BJ (cell line): ENCODE data around the gene NPR2. TPM values are rescaled to one million over a fixed set of nuclear protein-coding genes. Genes with fewer than 3 reads are reported as not detected.

Source experiments
- CTCF ChIA-PET: fragments of 350-600 bp; formaldehyde crosslinking; extraction: SDS; loops from one replicate; lab custom pipeline; 2021; ENCODE audit warnings: antibody characterized with exemption, inconsistent platforms; lab: Yijun Ruan, JAX
- POLR2A ChIA-PET: fragments of 300-600 bp; sonication (Branson Sonifier 250); formaldehyde crosslinking; extraction: SDS; loops from one replicate; lab custom pipeline; 2021; ENCODE audit warnings: antibody characterized with exemption; lab: Charles Lee
- DNase-seq: peaks from one replicate; pipeline ENCODE4 v3.0.0-alpha.2; 2011; ENCODE audit warnings: low read depth
- H3K27me3 ChIP-seq: 2 replicates; pipeline ENCODE4 v1.6.0; 2011; ENCODE audit warnings: low read length; ENCODE audit not compliant: control insufficient read depth, insufficient read depth
- H3K36me3 ChIP-seq: 2 replicates; pipeline ENCODE4 v1.5.1; 2011; ENCODE audit warnings: low read length; ENCODE audit not compliant: control insufficient read depth, insufficient read depth
- H3K4me3 ChIP-seq: 2 replicates; pipeline ENCODE4 v1.5.1; 2011; ENCODE audit warnings: low read depth, mild to moderate bottlenecking, control low read depth, low read length
- polyA plus RNA-seq: library from polyadenylated mRNA; depleted of rRNA; stranded (reverse); fragments of >200 nt; gene quantifications from 2 replicates; pipeline ENCODE4 v1.2.3, GENCODE V29; 2011
- TF ChIP-seq, protein P1 (sequence below): IDR thresholded peaks from 2 replicates; pipeline ENCODE4 v1.5.1; 2011; ENCODE audit warnings: low read depth, mild to moderate bottlenecking, control low read depth, inconsistent platforms, low read length, moderate library complexity; ENCODE audit not compliant: insufficient read depth

NPR2 gene
- polyA plus RNA-seq, 1 experiment = 33.4 TPM

DNA sequence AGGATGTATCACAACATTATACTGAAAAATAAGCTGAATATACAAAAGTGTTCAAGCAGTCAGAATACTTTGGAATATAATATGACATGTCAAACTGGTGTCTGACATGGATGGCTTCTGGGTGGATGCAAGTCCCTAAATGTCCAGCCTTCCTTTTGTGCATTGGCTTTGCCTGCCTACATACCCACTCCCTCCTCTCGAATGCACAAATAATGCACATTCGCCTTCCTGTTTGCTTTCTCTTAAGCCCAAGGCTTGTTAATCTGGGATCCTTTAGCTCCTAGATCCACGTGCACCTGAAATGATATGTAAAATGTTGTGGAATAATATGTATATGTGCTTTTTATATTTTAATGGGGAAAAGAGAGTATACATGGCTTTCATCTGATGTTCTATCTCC, 12.9 kb upstream of the NPR2 start:
- peaks cover 11% of the 10 kb centered on the region for H3K27me3 ChIP-seq
- TF ChIP-seq, protein P1, sequence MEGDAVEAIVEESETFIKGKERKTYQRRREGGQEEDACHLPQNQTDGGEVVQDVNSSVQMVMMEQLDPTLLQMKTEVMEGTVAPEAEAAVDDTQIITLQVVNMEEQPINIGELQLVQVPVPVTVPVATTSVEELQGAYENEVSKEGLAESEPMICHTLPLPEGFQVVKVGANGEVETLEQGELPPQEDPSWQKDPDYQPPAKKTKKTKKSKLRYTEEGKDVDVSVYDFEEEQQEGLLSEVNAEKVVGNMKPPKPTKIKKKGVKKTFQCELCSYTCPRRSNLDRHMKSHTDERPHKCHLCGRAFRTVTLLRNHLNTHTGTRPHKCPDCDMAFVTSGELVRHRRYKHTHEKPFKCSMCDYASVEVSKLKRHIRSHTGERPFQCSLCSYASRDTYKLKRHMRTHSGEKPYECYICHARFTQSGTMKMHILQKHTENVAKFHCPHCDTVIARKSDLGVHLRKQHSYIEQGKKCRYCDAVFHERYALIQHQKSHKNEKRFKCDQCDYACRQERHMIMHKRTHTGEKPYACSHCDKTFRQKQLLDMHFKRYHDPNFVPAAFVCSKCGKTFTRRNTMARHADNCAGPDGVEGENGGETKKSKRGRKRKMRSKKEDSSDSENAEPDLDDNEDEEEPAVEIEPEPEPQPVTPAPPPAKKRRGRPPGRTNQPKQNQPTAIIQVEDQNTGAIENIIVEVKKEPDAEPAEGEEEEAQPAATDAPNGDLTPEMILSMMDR = no peak
- no peak for DNase-seq
- no peaks in the 10 kb centered on the region for H3K36me3 ChIP-seq
- ChIA-PET POLR2A (interaction anchor here (0.5 to 0.6 kb wide), 2 partner anchors 20 to 41 kb away, joined by 3 to 4 read pairs; no protein-coding TSS in a partner anchor), CTCF (interaction anchor here (1.3 to 14.0 kb wide), 2 partner anchors 10 to 30 kb away, joined by 4 to 89 read pairs; no protein-coding TSS in a partner anchor)
- H3K4me3 ChIP-seq = no peak overlapping the region

DNA sequence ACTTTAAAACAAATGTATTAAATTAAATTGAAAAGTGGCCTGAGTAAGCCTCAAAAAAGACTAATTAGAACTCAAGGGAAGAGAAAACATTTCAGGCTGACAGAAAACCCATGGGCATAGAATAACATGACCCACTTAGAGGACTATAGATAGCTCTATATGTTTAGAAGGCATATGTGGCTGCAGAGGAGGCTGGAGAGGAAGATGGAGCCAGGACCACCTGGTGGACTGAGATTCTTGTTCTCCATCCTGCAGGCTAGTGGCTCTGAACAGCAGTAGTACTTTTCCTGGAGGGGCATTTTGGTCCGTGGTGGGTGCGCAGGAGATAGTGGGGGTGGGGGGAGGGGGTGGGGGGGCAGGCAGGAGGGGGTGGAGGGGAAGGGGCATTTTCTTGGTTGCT, 10.3 kb upstream of the NPR2 start:
- no peak for DNase-seq
- TF ChIP-seq, protein P1 = no peak
- no peak overlapping the region for H3K4me3 ChIP-seq
- no peaks in the 10 kb centered on the region for H3K36me3 ChIP-seq
- H3K27me3 ChIP-seq = peaks cover 14% of the 10 kb centered on the region
- ChIA-PET POLR2A (no interaction called here), CTCF (interaction anchor here (1.3 to 14.0 kb wide), 2 partner anchors 8 to 9 kb away, joined by 5 to 89 read pairs; no protein-coding TSS in a partner anchor)

DNA sequence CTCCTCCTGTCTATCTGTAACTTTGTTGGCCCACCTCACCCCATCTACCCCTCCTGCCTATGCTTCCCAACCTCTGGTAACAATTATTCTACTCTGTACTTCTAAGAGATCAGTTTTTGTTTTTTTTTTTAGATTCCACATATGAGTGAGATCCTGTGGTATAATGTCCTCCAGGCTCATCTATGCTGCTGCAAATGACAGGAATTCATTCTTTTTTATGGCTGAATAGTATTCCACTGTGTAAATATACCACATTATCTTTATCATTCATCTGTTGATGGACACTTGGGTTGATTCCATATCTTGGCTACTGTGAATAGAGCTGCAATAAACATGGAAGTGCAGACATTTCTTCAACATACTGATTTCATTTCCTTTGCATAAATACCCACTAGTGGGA, 8.0 kb upstream of the NPR2 start:
- POLR2A ChIA-PET = no interaction called here
- no peaks in the 10 kb centered on the region for H3K36me3 ChIP-seq
- CTCF ChIA-PET = interaction anchor here (1.2 to 3.1 kb wide), 2 partner anchors 15 to 43 kb away, joined by 3 to 10 read pairs; no protein-coding TSS in a partner anchor
- no peak for DNase-seq
- no peak overlapping the region for H3K4me3 ChIP-seq
- peaks cover 15% of the 10 kb centered on the region for H3K27me3 ChIP-seq
- TF ChIP-seq, protein P1 = no peak

DNA sequence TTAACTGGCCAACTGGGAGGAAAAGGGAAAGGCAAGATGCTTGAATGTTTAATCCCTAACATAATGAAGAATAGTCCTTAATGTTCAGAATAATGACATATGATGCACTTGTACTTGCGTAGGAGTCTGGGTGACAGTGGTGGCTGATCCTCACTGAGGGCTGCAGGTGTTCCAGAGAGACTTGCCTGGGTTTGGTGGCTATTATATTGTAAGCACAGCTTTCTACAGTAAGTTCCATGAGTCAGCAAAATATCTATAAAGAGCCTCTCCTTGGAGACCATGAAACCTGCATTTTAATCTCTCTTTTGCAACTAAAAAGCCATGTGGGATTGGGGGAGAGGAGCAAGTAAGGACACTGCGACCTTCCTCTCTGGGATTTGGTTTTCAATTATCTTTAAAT, 1.9 kb upstream of the NPR2 start:
- DNase-seq = no peak
- H3K27me3 ChIP-seq = peaks cover 4% of the 10 kb centered on the region; the same call in 1 of the 2 replicates
- TF ChIP-seq, protein P1 = no peak
- CTCF ChIA-PET = interaction anchor here (0.6 to 5.3 kb wide), 48 partner anchors 7 to 539 kb away, joined by 3 to 92 read pairs (median 4); partner anchors contain the start of genes CREB3, FAM221B, GBA2 and HINT2
- POLR2A ChIA-PET = no interaction called here
- H3K36me3 ChIP-seq = no peaks in the 10 kb centered on the region; the same call in 1 of the 2 replicates
- H3K4me3 ChIP-seq = no peak overlapping the region

DNA sequence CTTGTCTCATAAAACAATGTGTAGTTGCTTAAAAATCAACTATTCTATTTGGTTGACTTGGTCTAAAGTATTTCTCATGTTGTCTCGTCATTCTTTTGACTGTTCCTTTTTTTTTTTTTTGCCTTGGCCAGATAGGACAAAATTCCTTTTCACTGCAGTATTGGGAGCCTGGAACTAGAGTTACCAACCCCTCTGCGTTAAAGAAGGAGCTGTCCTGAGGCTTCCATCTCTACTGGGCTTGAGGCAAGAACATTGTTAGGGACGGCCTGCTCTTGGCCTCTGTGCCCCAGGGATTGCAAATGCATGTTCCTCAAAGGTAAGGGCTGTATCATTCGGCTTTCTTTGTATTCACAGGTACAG, 1.4 kb upstream of the NPR2 start:
- ChIA-PET CTCF (interaction anchor here (0.6 to 5.3 kb wide), 54 partner anchors 8 to 538 kb away, joined by 3 to 92 read pairs (median 4); partner anchors contain the start of genes CCDC107, CREB3, FAM221B and GBA2), POLR2A (no interaction called here)
- DNase-seq = no peak
- peaks cover 4% of the 10 kb centered on the region; the same call in 1 of the 2 replicates for H3K27me3 ChIP-seq
- no peak overlapping the region for H3K4me3 ChIP-seq
- TF ChIP-seq, protein P1 = no peak
- H3K36me3 ChIP-seq = no peaks in the 10 kb centered on the region; the same call in 1 of the 2 replicates
